HG03095 (cell line): ENCODE measurements around the gene PIGT.
"Not testable (repeated sequence)": the region's sequence is repeated elsewhere in the genome, so short reads cannot be mapped to it uniquely, and the experiment has no call there.

ENCODE experiments used
- ATAC-seq: cut with Tn5 transposase; IDR thresholded peaks from one replicate; pipeline ENCODE4 v1.9.1; 2021; ENCODE audit warnings: moderate library complexity; ENCODE audit not compliant: unreplicated experiment

Gene PIGT

GRCh38 chr20:45459606-45460005 lies 43.7 kb downstream of the PIGT start:
- ATAC-seq: no peak

- no peak for ATAC-seq
Measured at GRCh38 chr20:45461225-45461624, 45.3 kb downstream of the PIGT start.

GRCh38 chr20:45462711-45463509 lies 47.0 kb downstream of the PIGT start:
- no peak for ATAC-seq

GRCh38 chr20:45463709-45464108 lies 47.8 kb downstream of the PIGT start:
- ATAC-seq: no peak

- no peak for ATAC-seq
Measured at GRCh38 chr20:45465491-45466266, 49.7 kb downstream of the PIGT start.

- ATAC-seq: no peak
Measured at GRCh38 chr20:45467172-45467571, 51.2 kb downstream of the PIGT start.

- no peak for ATAC-seq
Measured at GRCh38 chr20:45467861-45468260, 51.9 kb downstream of the PIGT start.

GRCh38 chr20:45469336-45470261 lies 53.7 kb downstream of the PIGT start, which contains the start of gene WFDC2:
Gene WFDC2 (plus strand): TSS chr20:45469753. CDS start chr20:45469782, 29 bp downstream.
- no peak for ATAC-seq

GRCh38 chr20:45470262-45470931 lies 54.5 kb downstream of the PIGT start:
- no peak for ATAC-seq

GRCh38 chr20:45470937-45471336 lies 55.0 kb downstream of the PIGT start:
- ATAC-seq: no peak

GRCh38 chr20:45472286-45472685 lies 56.3 kb downstream of the PIGT start:
- not testable (repeated sequence) for ATAC-seq
